ENCODE results near the gene RTN3.

GRCh38 chr11:63764679-63765647 lies 83.7 kb downstream of the RTN3 start:
- TF ChIP-seq POLR2A (IDR thresholded peaks at IDR 0.05; ENCODE audit: borderline replicate concordance, extremely low read depth, insufficient read depth, insufficient read length) (no peak), CTCF (IDR thresholded peaks at IDR 0.05 in 2 of 3, conservative IDR thresholded peaks at IDR 0.05 in 1 of 3; ENCODE audit: borderline replicate concordance in 1 of 3, insufficient read depth in 1 of 3, low read depth in 2 of 3, low read length in 2 of 3) (no peak), RAD21 (IDR thresholded peaks at IDR 0.05; ENCODE audit: low read depth) (no peak)
